ENCODE results near the gene AKAP6. TPM values are rescaled to one million over a fixed set of nuclear protein-coding genes. Genes with fewer than 3 reads are reported as not detected.

The AKAP6 gene
- total RNA-seq, 1 experiment from 2014 or later: 1.1 TPM

- no peak overlapping the region for H3K4me3 Mint-ChIP-seq
- peaks cover 8 to 15% of the 10 kb centered on the region in 2 experiments; a peak in 3 of 4 replicates for H3K4me1 Mint-ChIP-seq
- Histone ChIP-seq H3T11ph (ENCODE audit: low read length) (no peak overlapping the region), H2BK20ac (ENCODE audit: low read depth, low read length, poor library complexity, severe bottlenecking) (no peak overlapping the region), H3K4me1 (ENCODE audit: insufficient read depth, low read length) (no peaks in the 10 kb centered on the region; the same call in 1 of the 2 replicates), H2BK12ac (ENCODE audit: insufficient read length, low read depth, low read length) (no peak overlapping the region), H4K5ac (ENCODE audit: insufficient read length, low read depth, low read length) (no peak overlapping the region), H4K91ac (ENCODE audit: insufficient read length, low read depth, low read length) (no peak overlapping the region), H2BK15ac (ENCODE audit: low read depth, low read length) (no peak overlapping the region), H2BK120ac (ENCODE audit: low read depth, low read length, poor library complexity, severe bottlenecking) (no peak overlapping the region), H4K20me1 (ENCODE audit: control insufficient read depth, insufficient read depth, insufficient read length) (no peaks in the 10 kb centered on the region), H3K18ac (ENCODE audit: insufficient read length, low read depth, low read length) (no peak overlapping the region), H3K56ac (ENCODE audit: insufficient read length, low read depth, low read length) (no peak overlapping the region), H3K14ac (ENCODE audit: insufficient read depth, low read length) (no peak overlapping the region), H3K9ac (ENCODE audit: extremely low read depth, insufficient read length, low read length) (no peak overlapping the region), H2AFZ (ENCODE audit: low read length) (no peak overlapping the region), H3K4ac (ENCODE audit: low read depth, low read length) (no peak overlapping the region), H4K8ac (replicated peaks; ENCODE audit: insufficient read length, low read depth, low read length) (no peak overlapping the region), H3K23ac (ENCODE audit: insufficient read length, low read depth, low read length) (no peak overlapping the region), H3K23me2 (ENCODE audit: insufficient read length, low read depth, low read length, poor library complexity, severe bottlenecking) (no peaks in the 10 kb centered on the region), H2AK5ac (ENCODE audit: insufficient read length, low read length) (no peak overlapping the region), H3K27me3 (ENCODE audit: insufficient read depth, low read length) (no peaks in the 10 kb centered on the region), H3K79me1 (ENCODE audit: insufficient read depth, low read depth, low read length, poor library complexity, severe bottlenecking) (no peaks in the 10 kb centered on the region), H3K4me2 (ENCODE audit: insufficient read depth, insufficient read length, low read length) (no peak overlapping the region), H3K9me3 (ENCODE audit: control insufficient read depth, low read depth, low read length) (no peaks in the 10 kb centered on the region), H2BK5ac (ENCODE audit: insufficient read length, low read length) (no peak overlapping the region), H3K79me2 (ENCODE audit: insufficient read depth, low read length) (no peaks in the 10 kb centered on the region), H3K27ac (ENCODE audit: insufficient read length, low read depth, low read length) (no peak overlapping the region)
- no peaks in the 10 kb centered on the region for H3K9me3 Mint-ChIP-seq
- no peaks in the 10 kb centered on the region for H3K36me3 Mint-ChIP-seq (ENCODE audit: insufficient read depth in 1 of 3, low read depth in 3 of 3)
- no peak for TF ChIP-seq CTCF (conservative IDR thresholded peaks at IDR 0.05)
- DNase-seq: peak; percentile 29
- H3K27ac Mint-ChIP-seq: no peak overlapping the region
- no peaks in the 10 kb centered on the region for H3K27me3 Mint-ChIP-seq (ENCODE audit: low read depth)
- WGBS (ENCODE audit: extremely low coverage, insufficient read length, low lambda C conversion rate): no CpG with 5 or more reads among the region's 3 CpGs
Measured at GRCh38 chr14:32693114-32693513, 364.0 kb downstream of the AKAP6 start.

Measured in H9 (cell line).